ENCODE measurements around the gene APBB1IP. TPM values are rescaled to one million over a fixed set of nuclear protein-coding genes. Genes with fewer than 3 reads are reported as not detected.

Gene APBB1IP
- total and polyA plus RNA-seq, 2 of the 8 experiments (the other 6 are each of a cell fraction or from before 2014, with no cell fraction given), result 0.05 TPM; not detected in 1

GRCh38 chr10:26448706-26449435 is 10.7 kb downstream of the APBB1IP start:
- H3K23ac ChIP-seq (ENCODE audit: insufficient read length), result no peak overlapping the region
- no peak overlapping the region for H2BK5ac ChIP-seq (ENCODE audit: low read depth, low read length)
- H3K9me3 ChIP-seq (ENCODE audit: insufficient read depth in 2 of 2, low read depth in 1 of 2, low read length in 1 of 2), result no peaks in the 10 kb centered on the region
- no peak overlapping the region for H3K4me3 ChIP-seq (ENCODE audit: extremely low read depth in 1 of 4, insufficient read depth in 2 of 4, low read depth in 3 of 4, low read length in 4 of 4)
- H3K14ac ChIP-seq (ENCODE audit: insufficient read length), result no peak overlapping the region
- H4K91ac ChIP-seq (replicated peaks; ENCODE audit: insufficient read length, low read length), result no peak overlapping the region
- no peaks in the 10 kb centered on the region; the same call in 1 of the 2 replicates for H3K23me2 ChIP-seq (ENCODE audit: low read depth, low read length)
- no peak overlapping the region for H2AFZ ChIP-seq (ENCODE audit: low read length)
- no peak overlapping the region for H3K18ac ChIP-seq (ENCODE audit: extremely low read depth, low read length)
- no peak overlapping the region for H2BK12ac ChIP-seq (ENCODE audit: low read depth, low read length)
- H4K5ac ChIP-seq (ENCODE audit: insufficient read length, low read depth, low read length), result no peak overlapping the region
- no peak overlapping the region for H3K27ac ChIP-seq (ENCODE audit: low read depth, low read length)
- ChIA-PET POLR2A (ENCODE audit: partially characterized antibody) (interaction anchor here (1.1 kb wide), 1 partner anchor 10 kb away, joined by 3 read pairs; the partner anchor contains the start of gene APBB1IP), CTCF (ENCODE audit: partially characterized antibody) (interaction anchor here (0.6 to 0.9 kb wide), 2 partner anchors 74 to 113 kb away, joined by 3 read pairs; no protein-coding TSS in a partner anchor)
- WGBS, 2 experiments (ENCODE audit: extremely low coverage in 1 of 2, insufficient coverage in 1 of 2, insufficient read length in 1 of 2, insufficient replicate concordance in 2 of 2, low coverage in 1 of 2, low lambda C conversion rate in 2 of 2, missing lambda C conversion rate in 1 of 2), result 89% methylated on average over 8 of the region's 8 CpGs; no CpG with 5 or more reads in 1 of the 2 experiments
- no peak overlapping the region for H3K4ac ChIP-seq (replicated peaks; ENCODE audit: insufficient read length, low read depth, low read length)
- H3K79me1 ChIP-seq (ENCODE audit: low read depth, low read length), result no peaks in the 10 kb centered on the region
- no peaks in the 10 kb centered on the region for H3K27me3 ChIP-seq (replicated peaks in 1 of 4; ENCODE audit: control insufficient read depth in 3 of 4, extremely low read depth in 1 of 4, insufficient read depth in 3 of 4, low read length in 3 of 4)
- DNase-seq (ENCODE audit: low read depth in 1 of 2, low spot score in 2 of 2), result no peak
- H2BK120ac ChIP-seq (replicated peaks; ENCODE audit: low read depth, low read length), result no peak overlapping the region
- no peak overlapping the region for H3K9ac ChIP-seq (replicated peaks in 1 of 4; ENCODE audit: extremely low read depth in 1 of 4, low read depth in 3 of 4, low read length in 3 of 4)
- H2BK15ac ChIP-seq (ENCODE audit: low read length), result no peak overlapping the region
- H3K4me1 ChIP-seq (replicated peaks in 1 of 4; ENCODE audit: control insufficient read depth in 3 of 4, insufficient read depth in 4 of 4, low read length in 3 of 4), result no peaks in the 10 kb centered on the region
- no peaks in the 10 kb centered on the region for H4K20me1 ChIP-seq (replicated peaks in 1 of 2; ENCODE audit: control insufficient read depth in 1 of 2, insufficient read depth in 2 of 2, low read length in 2 of 2)
- no peaks in the 10 kb centered on the region for H3K79me2 ChIP-seq (ENCODE audit: control insufficient read depth in 1 of 2, insufficient read depth in 2 of 2, low read length in 2 of 2)
- no peak overlapping the region for H4K8ac ChIP-seq (ENCODE audit: extremely low read depth, insufficient read depth, low read length)
- H3K56ac ChIP-seq (replicated peaks; ENCODE audit: insufficient read length, low read depth, low read length), result no peak overlapping the region
- FAIRE-seq, result no peak
- no peak overlapping the region for H2BK20ac ChIP-seq (ENCODE audit: low read length)
- no peak overlapping the region for H2AK5ac ChIP-seq (ENCODE audit: low read depth, low read length)
- no peak overlapping the region for H3K4me2 ChIP-seq (ENCODE audit: insufficient read depth in 1 of 2, low read depth in 2 of 2, low read length in 2 of 2)
- no peaks in the 10 kb centered on the region for H3K36me3 ChIP-seq (ENCODE audit: control insufficient read depth in 2 of 4, insufficient read depth in 4 of 4, low read length in 3 of 4)
- TF ChIP-seq HDAC6 (IDR thresholded peaks at IDR 0.05; ENCODE audit: low read depth, low read length) (no peak), SIRT6 (IDR thresholded peaks at IDR 0.05; ENCODE audit: low read length) (no peak), MAX (IDR thresholded peaks at IDR 0.05) (no peak), POLR2A (IDR thresholded peaks at IDR 0.05; ENCODE audit: control extremely low read depth in 1 of 2, low read depth in 2 of 2, low read length in 2 of 2) (no peak), RNF2 (IDR thresholded peaks at IDR 0.05; ENCODE audit: borderline replicate concordance, low read depth, low read length, missing control alignments, poor library complexity, severe bottlenecking) (no peak), RXRA (IDR thresholded peaks at IDR 0.05; ENCODE audit: insufficient read depth, low read depth, low read length) (no peak), TAF7 (optimal IDR thresholded peaks at IDR 0.05; ENCODE audit: borderline replicate concordance, low read depth, low read length) (no peak), TBP (IDR thresholded peaks at IDR 0.05; ENCODE audit: low read depth, low read length) (no peak), BACH1 (IDR thresholded peaks at IDR 0.05; ENCODE audit: low read length) (no peak), BCL11A (IDR thresholded peaks at IDR 0.05; ENCODE audit: low read depth in 2 of 2, low read length in 2 of 2) (no peak), EGR1 (IDR thresholded peaks at IDR 0.05; ENCODE audit: borderline replicate concordance, low read depth, low read length) (no peak), KDM5A (IDR thresholded peaks at IDR 0.05; ENCODE audit: low read length) (no peak), RBBP5 (IDR thresholded peaks at IDR 0.05; ENCODE audit: borderline replicate concordance, low read depth, low read length) (no peak)

Measured in H1 (cell line).